ENCODE measurements around the gene MARCHF3. TPM values are rescaled to one million over a fixed set of nuclear protein-coding genes. Genes with fewer than 3 reads are reported as not detected.

Gene MARCHF3
- total and polyA plus RNA-seq, 8 donors = 2.8 to 7.5 (median 3.9) TPM

DNA sequence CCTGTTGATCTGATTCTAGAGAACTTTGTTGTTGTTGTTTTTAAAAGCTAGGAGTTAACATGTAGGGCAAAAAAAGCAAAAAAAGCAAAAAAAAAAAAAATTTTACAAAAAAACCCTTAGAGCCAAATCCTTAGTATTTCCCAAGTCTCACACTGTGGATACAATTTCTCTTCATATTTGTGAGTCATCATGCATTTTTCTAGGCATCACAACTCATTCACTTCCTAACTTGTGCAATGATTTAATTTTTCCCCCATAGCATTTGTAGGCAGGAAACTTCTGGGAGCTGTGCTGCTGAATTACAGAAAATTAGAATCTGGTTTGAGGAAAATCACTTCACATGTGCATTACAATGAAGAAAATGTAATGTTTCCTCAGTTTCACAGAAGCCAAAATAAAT is 91.9 kb downstream of the MARCHF3 start:
- intact Hi-C loops (cut with DNase I) = no loop called here
- Histone ChIP-seq H3K4me1 (no peaks in the 10 kb centered on the region), H3K4me3 (no peak overlapping the region), H3K27ac (peak overlapping the region in 1 of 4 donors; percentile 17), H3K9me3 (no peaks in the 10 kb centered on the region), H3K27me3 (no peaks in the 10 kb centered on the region), H3K36me3 (no peaks in the 10 kb centered on the region)
- DNase-seq = no peak
- TF ChIP-seq, protein P1, sequence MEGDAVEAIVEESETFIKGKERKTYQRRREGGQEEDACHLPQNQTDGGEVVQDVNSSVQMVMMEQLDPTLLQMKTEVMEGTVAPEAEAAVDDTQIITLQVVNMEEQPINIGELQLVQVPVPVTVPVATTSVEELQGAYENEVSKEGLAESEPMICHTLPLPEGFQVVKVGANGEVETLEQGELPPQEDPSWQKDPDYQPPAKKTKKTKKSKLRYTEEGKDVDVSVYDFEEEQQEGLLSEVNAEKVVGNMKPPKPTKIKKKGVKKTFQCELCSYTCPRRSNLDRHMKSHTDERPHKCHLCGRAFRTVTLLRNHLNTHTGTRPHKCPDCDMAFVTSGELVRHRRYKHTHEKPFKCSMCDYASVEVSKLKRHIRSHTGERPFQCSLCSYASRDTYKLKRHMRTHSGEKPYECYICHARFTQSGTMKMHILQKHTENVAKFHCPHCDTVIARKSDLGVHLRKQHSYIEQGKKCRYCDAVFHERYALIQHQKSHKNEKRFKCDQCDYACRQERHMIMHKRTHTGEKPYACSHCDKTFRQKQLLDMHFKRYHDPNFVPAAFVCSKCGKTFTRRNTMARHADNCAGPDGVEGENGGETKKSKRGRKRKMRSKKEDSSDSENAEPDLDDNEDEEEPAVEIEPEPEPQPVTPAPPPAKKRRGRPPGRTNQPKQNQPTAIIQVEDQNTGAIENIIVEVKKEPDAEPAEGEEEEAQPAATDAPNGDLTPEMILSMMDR (IDR thresholded peaks at IDR 0.05) = no peak
- ATAC-seq = peak in 2 of 4 donors; percentile 50 to 78
- FAIRE-seq = no peak

DNA sequence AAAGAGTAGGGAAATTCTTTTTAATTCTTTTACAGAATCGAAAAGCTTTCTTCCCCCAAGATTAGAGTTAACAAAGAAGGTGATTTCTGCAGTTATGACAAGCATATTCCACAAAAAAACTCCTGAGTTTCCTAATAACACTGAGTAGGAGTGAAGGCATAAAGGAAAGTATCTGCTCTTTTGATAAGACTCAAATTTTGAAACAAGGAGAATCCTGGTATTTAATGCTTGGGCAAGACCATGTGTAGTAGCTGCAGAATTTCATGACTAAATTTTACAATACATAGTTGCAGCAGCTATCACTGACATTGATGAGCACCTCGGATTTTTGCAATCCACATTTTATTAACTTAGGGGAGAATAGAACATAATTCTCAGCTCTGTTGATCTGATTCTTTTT is 92.6 kb downstream of the MARCHF3 start:
- Histone ChIP-seq H3K27me3 (no peaks in the 10 kb centered on the region), H3K9me3 (no peaks in the 10 kb centered on the region), H3K4me1 (no peaks in the 10 kb centered on the region), H3K27ac (no peak overlapping the region), H3K4me3 (no peak overlapping the region), H3K36me3 (no peaks in the 10 kb centered on the region)
- no peak for FAIRE-seq
- DNase-seq = no peak
- TF ChIP-seq, protein P1 (IDR thresholded peaks at IDR 0.05) = no peak
- WGBS, 2 donors = 58 to 62% methylated on average over 2 of the region's 2 CpGs
- ATAC-seq = peak in 1 of 4 donors; percentile 52
- intact Hi-C loops (cut with DNase I) = no loop called here

DNA sequence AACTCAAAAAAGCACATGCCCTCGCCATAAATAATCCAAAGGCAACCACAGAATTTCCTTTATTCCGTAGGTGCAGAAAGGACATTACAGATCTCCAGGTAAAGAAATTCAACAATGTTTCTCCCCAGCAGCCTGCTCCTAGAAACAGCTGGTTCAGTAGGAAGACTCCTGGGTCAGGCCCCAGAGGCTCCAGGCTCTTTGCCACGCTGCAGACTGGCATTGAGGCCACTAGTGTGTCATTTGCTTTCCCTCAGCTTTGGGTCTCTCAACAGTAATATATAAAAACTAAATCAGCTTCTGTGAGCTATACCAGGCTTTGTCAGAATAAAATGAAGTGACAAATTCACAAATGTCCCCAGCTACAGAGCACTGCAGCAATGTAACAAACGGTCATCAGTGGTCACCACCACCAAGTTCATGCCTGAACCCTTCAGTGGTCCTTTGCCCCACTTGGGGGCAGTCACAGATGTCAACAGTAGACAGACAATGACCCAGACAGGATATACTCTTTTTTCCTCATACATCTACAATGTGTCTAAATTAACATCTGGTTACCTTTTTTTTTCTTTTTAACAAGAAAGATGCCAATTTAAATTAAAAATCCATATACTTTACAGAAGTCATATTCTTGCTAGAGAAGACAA is 93.5 kb downstream of the MARCHF3 start:
- no peaks in the 10 kb centered on the region for H3K4me1 ChIP-seq
- ATAC-seq (no peak), FAIRE-seq (no peak), DNase-seq (no peak)
- no peak overlapping the region for H3K4me3 ChIP-seq
- 80 to 84% methylated on average over 4 of the region's 4 CpGs for WGBS, 2 donors
- no peak overlapping the region for H3K27ac ChIP-seq
- no peaks in the 10 kb centered on the region for H3K27me3 ChIP-seq
- TF ChIP-seq, protein P1 (IDR thresholded peaks at IDR 0.05) = no peak
- H3K36me3 ChIP-seq = no peaks in the 10 kb centered on the region
- intact Hi-C loops (cut with DNase I) = no loop called here
- H3K9me3 ChIP-seq = no peaks in the 10 kb centered on the region

DNA sequence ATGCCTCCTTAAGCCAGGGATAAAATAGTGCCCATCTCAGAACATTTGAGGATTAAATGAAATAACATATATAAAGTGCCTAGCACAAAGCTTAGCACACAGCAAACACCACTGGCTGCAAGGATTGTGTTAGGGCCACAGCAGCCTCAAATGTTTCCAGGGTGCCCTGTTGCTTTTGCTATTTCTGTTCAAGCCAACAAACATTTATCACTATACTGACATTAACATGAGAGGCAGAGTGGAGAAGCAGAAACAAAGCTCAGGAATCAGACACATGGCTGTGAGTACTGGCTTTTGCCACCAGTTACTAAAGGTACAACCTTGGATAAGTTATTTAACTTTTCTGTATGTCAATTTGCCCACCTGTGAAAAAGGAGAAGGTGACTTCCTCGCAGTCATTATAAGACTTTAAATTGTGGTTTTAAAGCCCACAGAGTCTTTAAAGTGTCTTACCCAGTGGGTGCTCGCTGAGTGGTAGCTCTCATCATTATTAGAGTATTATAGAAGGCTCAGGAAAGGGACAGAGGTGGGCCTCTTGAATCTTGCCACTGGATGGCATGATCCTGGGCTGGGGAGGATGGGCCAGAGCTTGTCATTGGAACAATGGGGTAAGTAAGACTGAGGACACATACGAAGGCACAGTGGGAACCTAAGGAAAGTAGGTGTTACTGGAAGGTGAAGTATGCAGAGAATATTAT is 98.2 kb downstream of the MARCHF3 start:
- H3K27ac ChIP-seq = no peak overlapping the region
- 81 to 83% methylated on average over 3 of the region's 3 CpGs for WGBS, 2 donors
- DNase-seq (no peak), ATAC-seq (no peak), FAIRE-seq (no peak)
- H3K9me3 ChIP-seq = no peaks in the 10 kb centered on the region
- no peaks in the 10 kb centered on the region for H3K27me3 ChIP-seq
- no peaks in the 10 kb centered on the region for H3K36me3 ChIP-seq
- no peak overlapping the region for H3K4me3 ChIP-seq
- intact Hi-C loops (cut with DNase I) = no loop called here
- TF ChIP-seq, protein P1 (IDR thresholded peaks at IDR 0.05) = no peak
- no peaks in the 10 kb centered on the region for H3K4me1 ChIP-seq

DNA sequence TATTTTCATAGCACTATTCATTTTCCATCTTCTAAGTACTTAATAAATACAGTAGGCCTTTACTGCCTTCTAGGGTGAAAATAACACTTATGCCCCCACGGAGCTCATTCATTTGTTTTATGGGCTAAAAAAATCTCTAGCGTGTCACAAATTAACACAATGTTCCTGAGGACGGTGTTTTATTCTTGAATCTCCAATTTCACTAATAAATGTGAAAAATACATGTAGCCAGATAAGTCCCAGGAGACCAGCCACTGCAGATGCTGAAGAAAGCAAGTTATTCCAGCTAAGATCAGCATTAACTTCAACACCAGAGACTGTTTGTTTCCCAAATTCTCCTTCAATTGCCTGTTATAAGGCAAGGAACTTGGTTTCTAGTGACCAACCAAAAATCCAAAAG is 102.3 kb downstream of the MARCHF3 start:
- Histone ChIP-seq H3K4me3 (no peak overlapping the region), H3K27ac (no peak overlapping the region), H3K27me3 (no peaks in the 10 kb centered on the region), H3K4me1 (no peaks in the 10 kb centered on the region), H3K9me3 (no peaks in the 10 kb centered on the region), H3K36me3 (no peaks in the 10 kb centered on the region)
- TF ChIP-seq, protein P1 (IDR thresholded peaks at IDR 0.05) = no peak
- intact Hi-C loops (cut with DNase I) = no loop called here
- FAIRE-seq (no peak), DNase-seq (no peak), ATAC-seq (no peak)
- 83 to 86% methylated on average over 3 of the region's 3 CpGs for WGBS, 2 donors

Measured in pancreas (tissue), 10 donors.